ENCODE data around the gene TTC21A. TPM values are rescaled to one million over a fixed set of nuclear protein-coding genes. Genes with fewer than 3 reads are reported as not detected.

Gene TTC21A
- total and polyA plus RNA-seq, 12 donors = 1.2 to 35.7 (median 5.8) TPM

DNA sequence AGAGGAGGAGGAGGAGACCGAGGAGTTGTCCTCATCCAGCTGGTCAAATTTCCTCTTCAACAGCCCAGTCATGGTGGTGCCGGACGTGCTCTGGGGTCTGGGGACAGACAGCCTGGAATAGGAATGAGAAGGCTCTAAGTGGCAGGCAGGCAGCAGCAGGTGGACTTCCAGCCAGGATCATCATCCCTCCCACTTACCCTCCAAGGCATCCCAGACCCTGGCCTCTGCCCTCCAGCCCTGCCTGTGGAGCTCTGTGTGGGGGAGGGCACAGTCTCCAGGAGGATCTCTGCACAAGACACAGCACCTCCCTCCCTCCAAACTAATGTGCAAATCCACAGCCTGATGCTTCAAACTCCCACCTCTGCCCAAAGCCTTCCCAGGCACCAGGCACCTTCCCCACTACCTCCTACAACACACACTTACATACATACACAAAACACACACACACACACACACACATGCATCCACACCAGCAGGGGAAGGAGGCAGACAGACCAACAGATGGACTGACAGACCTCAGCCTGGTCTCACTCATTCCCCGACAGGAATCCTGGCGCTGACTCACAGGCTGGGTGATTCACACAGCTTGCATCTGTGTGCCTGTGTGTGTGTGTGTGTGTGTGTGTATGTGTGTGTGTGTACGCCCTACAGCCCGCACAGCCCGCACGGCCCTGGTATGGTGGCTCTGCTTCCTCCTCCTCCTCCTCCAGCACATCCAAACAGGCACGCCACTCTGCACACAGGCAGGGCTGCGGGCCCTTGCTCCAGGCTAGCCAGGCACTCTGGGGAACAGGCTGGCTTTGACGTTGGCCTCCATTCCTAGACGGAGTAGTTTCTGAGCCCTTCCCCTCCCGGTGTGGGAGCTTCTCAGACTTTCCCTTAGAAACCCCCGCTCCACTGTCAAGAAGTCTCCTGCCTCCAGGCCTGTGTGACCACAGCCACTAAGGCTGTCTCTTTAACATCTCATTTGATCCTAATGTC lies 39.4 kb downstream of the TTC21A start:
- peak; percentile 86 to 95 (median 94) for DNase-seq
- Histone ChIP-seq H3K9me3 (replicated peaks in 1 of 3) (no peaks in the 10 kb centered on the region), H3K36me3 (replicated peaks in 1 of 2) (peaks cover 0 to 46% of the 10 kb centered on the region in 2 donors), H3K27me3 (no peaks in the 10 kb centered on the region), H3K4me1 (replicated peaks in 1 of 2) (peaks cover 66 to 79% of the 10 kb centered on the region in 2 donors), H3K27ac (peak overlapping the region; percentile 10 to 100 (median 80)), H3K4me3 (peak overlapping the region in 1 of 4 donors; percentile 17)
- TF ChIP-seq CTCF (IDR thresholded peaks at IDR 0.05) = peak in 1 of 6 experiments; percentile 3
- peak; percentile 41 to 73 for TF ChIP-seq POLR2A (IDR thresholded peaks at IDR 0.05)
- intact Hi-C loops (cut with DNase I) = loop anchor here in 1 of 2 donors (5.0 kb wide), 1 partner anchor 35 kb away; no protein-coding TSS in a partner anchor
- WGBS, 4 donors = 6 to 19% (median 15%) methylated on average over 12 to 15 of the region's 15 CpGs

GRCh38 chr3:39147711-39148434 lies 40.4 kb downstream of the TTC21A start:
- intact Hi-C loops (cut with DNase I) = loop anchor here in 1 of 2 donors (5.0 kb wide), 1 partner anchor 34 kb away; no protein-coding TSS in a partner anchor
- peaks cover 60 to 71% of the 10 kb centered on the region in 2 donors for H3K4me1 ChIP-seq (replicated peaks in 1 of 2)
- H3K36me3 ChIP-seq (replicated peaks in 1 of 2) = peaks cover 0 to 36% of the 10 kb centered on the region in 2 donors
- TF ChIP-seq CTCF (IDR thresholded peaks at IDR 0.05) = no peak
- TF ChIP-seq POLR2A (IDR thresholded peaks at IDR 0.05) = no peak
- DNase-seq = peak; percentile 23 to 73 (median 54)
- H3K27me3 ChIP-seq = no peaks in the 10 kb centered on the region
- H3K9me3 ChIP-seq (replicated peaks in 1 of 3) = no peaks in the 10 kb centered on the region
- peak overlapping the region in 1 of 4 donors; percentile 17 for H3K4me3 ChIP-seq
- WGBS, 4 donors = 37 to 46% (median 42%) methylated on average over 8 to 9 of the region's 9 CpGs
- H3K27ac ChIP-seq = peak overlapping the region; percentile 10 to 100 (median 80)

- WGBS, 4 donors = 49 to 62% (median 61%) methylated on average over 8 to 9 of the region's 9 CpGs
- Histone ChIP-seq H3K27ac (peak overlapping the region in 4 of 5 donors; percentile 70 to 100 (median 84)), H3K36me3 (replicated peaks in 1 of 2) (peaks cover 0 to 30% of the 10 kb centered on the region in 2 donors), H3K27me3 (no peaks in the 10 kb centered on the region), H3K4me1 (replicated peaks in 1 of 2) (peaks cover 60 to 64% of the 10 kb centered on the region in 2 donors), H3K4me3 (no peak overlapping the region), H3K9me3 (replicated peaks in 1 of 3) (no peaks in the 10 kb centered on the region)
- TF ChIP-seq CTCF (IDR thresholded peaks at IDR 0.05) (no peak), POLR2A (IDR thresholded peaks at IDR 0.05) (no peak)
- intact Hi-C loops (cut with DNase I) = loop anchor here in 1 of 2 donors (5.0 kb wide), 1 partner anchor 34 kb away; no protein-coding TSS in a partner anchor
- DNase-seq = peak in 2 of 7 donors; percentile 35 to 62
Observed at GRCh38 chr3:39148435-39149058, 41.1 kb downstream of the TTC21A start.

Measured in adrenal gland (tissue), 12 donors.